H9 (cell line): Measurements from ENCODE around the gene TMCO4. TPM values are rescaled to one million over a fixed set of nuclear protein-coding genes. Genes with fewer than 3 reads are reported as not detected.

Experiments
- DNase-seq: peaks from one replicate; pipeline ENCODE4 v3.0.0-alpha.2; 2017
- H2AFZ ChIP-seq: one replicate; pipeline ENCODE4 v1.6.1; 2013; ENCODE audit warnings: mild to moderate bottlenecking, low read length, control low read depth, moderate library complexity
- H2AK5ac ChIP-seq: 2 replicates; pipeline ENCODE4 v1.6.1; 2013; ENCODE audit warnings: low read length, control low read depth, mixed read lengths; ENCODE audit not compliant: insufficient read length
- H2BK120ac ChIP-seq: one replicate; pipeline ENCODE4 v1.6.1; 2013; ENCODE audit warnings: low read depth, mild to moderate bottlenecking, low read length, control low read depth, inconsistent platforms; ENCODE audit not compliant: poor library complexity, severe bottlenecking
- H2BK12ac ChIP-seq: 2 replicates; pipeline ENCODE4 v1.6.1; 2013; ENCODE audit warnings: low read length, control low read depth, mixed read lengths, low read depth; ENCODE audit not compliant: insufficient read length
- H2BK15ac ChIP-seq: 2 replicates; pipeline ENCODE4 v1.6.1; 2013; ENCODE audit warnings: low read depth, low read length, control low read depth
- H2BK20ac ChIP-seq: one replicate; pipeline ENCODE4 v1.6.1; 2013; ENCODE audit warnings: low read depth, mild to moderate bottlenecking, low read length, control low read depth, inconsistent platforms; ENCODE audit not compliant: poor library complexity, severe bottlenecking
- H2BK5ac ChIP-seq: 2 replicates; pipeline ENCODE4 v1.6.1; 2013; ENCODE audit warnings: low read length, control low read depth, mixed read lengths; ENCODE audit not compliant: insufficient read length
- H3K14ac ChIP-seq: 2 replicates; pipeline ENCODE4 v1.6.1; 2013; ENCODE audit warnings: low read length, control low read depth; ENCODE audit not compliant: insufficient read depth
- H3K18ac ChIP-seq: 2 replicates; pipeline ENCODE4 v1.6.1; 2013; ENCODE audit warnings: low read depth, mild to moderate bottlenecking, mixed read lengths, low read length, control low read depth; ENCODE audit not compliant: insufficient read length
- H3K23ac ChIP-seq: 2 replicates; pipeline ENCODE4 v1.6.1; 2013; ENCODE audit warnings: low read length, control low read depth, mixed read lengths, low read depth; ENCODE audit not compliant: insufficient read length
- H3K23me2 ChIP-seq: 2 replicates; pipeline ENCODE4 v1.6.1; 2013; ENCODE audit warnings: low read depth, mild to moderate bottlenecking, mixed read lengths, low read length, control low read depth; ENCODE audit not compliant: insufficient read length, poor library complexity, severe bottlenecking
- H3K27ac ChIP-seq: 2 replicates; pipeline ENCODE4 v1.5.1; 2013; ENCODE audit warnings: low read length, control low read depth, mixed read lengths, low read depth; ENCODE audit not compliant: insufficient read length
- H3K27me3 ChIP-seq: 2 replicates; pipeline ENCODE4 v1.6.1; 2013; ENCODE audit warnings: low read length, control low read depth, inconsistent platforms; ENCODE audit not compliant: insufficient read depth
- H3K4ac ChIP-seq: 2 replicates; pipeline ENCODE4 v1.6.1; 2013; ENCODE audit warnings: low read depth, mild to moderate bottlenecking, control low read depth, inconsistent platforms, low read length, moderate library complexity
- H3K4me1 ChIP-seq: 2 replicates; pipeline ENCODE4 v1.6.1; 2013; ENCODE audit warnings: low read length, control low read depth, inconsistent platforms; ENCODE audit not compliant: insufficient read depth
- H3K4me2 ChIP-seq: 2 replicates; pipeline ENCODE4 v1.6.1; 2013; ENCODE audit warnings: low read length, control low read depth, mixed read lengths; ENCODE audit not compliant: insufficient read length, insufficient read depth
- H3K56ac ChIP-seq: 2 replicates; pipeline ENCODE4 v1.6.1; 2013; ENCODE audit warnings: low read depth, mild to moderate bottlenecking, mixed read lengths, low read length, control low read depth; ENCODE audit not compliant: insufficient read length
- H3K79me1 ChIP-seq: 2 replicates; pipeline ENCODE4 v1.6.1; 2013; ENCODE audit warnings: low read depth, mild to moderate bottlenecking, moderate library complexity, low read length, control low read depth, inconsistent platforms; ENCODE audit not compliant: insufficient read depth, poor library complexity, severe bottlenecking
- H3K79me2 ChIP-seq: 2 replicates; pipeline ENCODE4 v1.6.1; 2013; ENCODE audit warnings: low read length, control low read depth, inconsistent platforms; ENCODE audit not compliant: insufficient read depth
- H3K9ac ChIP-seq: 2 replicates; pipeline ENCODE4 v1.6.1; 2013; ENCODE audit warnings: low read length, control low read depth, mixed read lengths; ENCODE audit not compliant: insufficient read length; ENCODE audit errors: extremely low read depth
- H3K9me3 ChIP-seq: one replicate; pipeline ENCODE4 v1.6.1; 2013; ENCODE audit warnings: low read depth, low read length, inconsistent platforms; ENCODE audit not compliant: control insufficient read depth
- H3T11ph ChIP-seq: one replicate; pipeline ENCODE4 v1.6.1; 2013; ENCODE audit warnings: mild to moderate bottlenecking, low read length, control low read depth, inconsistent platforms
- H4K20me1 ChIP-seq: one replicate; pipeline ENCODE4 v1.6.1; 2013; ENCODE audit not compliant: control insufficient read depth, insufficient read length, insufficient read depth
- H4K5ac ChIP-seq: 2 replicates; pipeline ENCODE4 v1.6.1; 2013; ENCODE audit warnings: low read depth, mild to moderate bottlenecking, mixed read lengths, low read length, control low read depth; ENCODE audit not compliant: insufficient read length
- H4K8ac ChIP-seq: replicated peaks from 2 replicates; pipeline ENCODE4 v1.6.1; 2013; ENCODE audit warnings: low read length, control low read depth, mixed read lengths, low read depth; ENCODE audit not compliant: insufficient read length
- H4K91ac ChIP-seq: 2 replicates; pipeline ENCODE4 v1.6.1; 2013; ENCODE audit warnings: low read depth, mild to moderate bottlenecking, moderate library complexity, mixed read lengths, low read length, control low read depth; ENCODE audit not compliant: insufficient read length
- H3K27ac Mint-ChIP-seq, 3 experiments: 2 replicates in 2 of 3; 3 replicates in 1 of 3; pipeline ENCODE4 v1.8.0; 2020 to 2021; ENCODE audit warnings: mixed read lengths in 3 of 3, mild to moderate bottlenecking in 1 of 3, moderate library complexity in 1 of 3
- H3K27me3 Mint-ChIP-seq: 2 replicates; pipeline ENCODE4 v1.8.0; 2021; ENCODE audit warnings: low read depth, mild to moderate bottlenecking, moderate library complexity, mixed read lengths
- H3K36me3 Mint-ChIP-seq, 3 experiments: 2 replicates in 2 of 3; 3 replicates in 1 of 3; pipeline ENCODE4 v1.8.0; 2020 to 2021; ENCODE audit warnings: low read depth in 3 of 3, mixed read lengths in 3 of 3; ENCODE audit not compliant: insufficient read depth in 1 of 3
- H3K4me1 Mint-ChIP-seq, 2 experiments: 2 replicates each; pipeline ENCODE4 v1.8.0; 2020; ENCODE audit warnings: mixed read lengths in 2 of 2
- H3K4me3 Mint-ChIP-seq, 2 experiments: 2 replicates in 1 of 2; 3 replicates in 1 of 2; pipeline ENCODE4 v1.8.0; 2020 to 2021; ENCODE audit warnings: mild to moderate bottlenecking in 2 of 2, mixed read lengths in 2 of 2, moderate library complexity in 1 of 2
- H3K9me3 Mint-ChIP-seq, 2 experiments: 2 replicates in 1 of 2; 3 replicates in 1 of 2; pipeline ENCODE4 v1.8.0; 2020; ENCODE audit warnings: mild to moderate bottlenecking in 2 of 2, mixed read lengths in 2 of 2, moderate library complexity in 1 of 2
- WGBS: extraction: QIAGEN DNeasy Blood & Tissue Kit; methylation state at CpG from one replicate; pipeline ENCODE4 v1.1.7; 2013; ENCODE audit warnings: missing lambda C conversion rate, low lambda C conversion rate, mixed read lengths; ENCODE audit not compliant: insufficient read length; ENCODE audit errors: extremely low coverage; 5-methylcytosine and 5-hydroxymethylcytosine counted together
- total RNA-seq: library from RNA; stranded (reverse); gene quantifications from 2 replicates; pipeline ENCODE4 v1.2.1, GENCODE V29; 2021
- TF ChIP-seq, protein P1 (sequence below): fragments of 200-600 bp; sonication (generic); conservative IDR thresholded peaks from 3 replicates; pipeline ENCODE4 v1.8.0; 2021; ENCODE audit warnings: antibody characterized with exemption, mild to moderate bottlenecking

TMCO4 gene
- total RNA-seq, 1 experiment from 2014 or later = 4.0 TPM

DNA sequence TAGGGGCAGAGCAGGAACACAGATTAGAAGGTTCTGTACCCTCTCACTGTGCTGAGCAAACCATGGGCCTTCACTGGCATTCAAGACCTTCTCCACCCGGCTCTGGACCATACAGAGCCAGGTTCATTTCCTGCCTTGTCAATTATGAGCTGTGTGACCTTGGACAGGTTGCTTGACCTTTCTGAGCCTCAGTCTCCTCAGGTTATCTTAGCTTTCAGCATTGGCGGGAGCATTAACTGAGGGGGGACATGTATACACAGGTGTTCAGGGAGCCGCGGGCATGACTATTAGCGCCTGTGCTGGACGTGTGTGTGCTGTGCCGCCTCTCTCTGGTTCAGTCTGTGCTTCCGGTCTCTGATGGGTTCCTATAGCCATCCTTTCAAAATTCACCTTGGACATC, 102.9 kb downstream of the TMCO4 start:
- TF ChIP-seq, protein P1, sequence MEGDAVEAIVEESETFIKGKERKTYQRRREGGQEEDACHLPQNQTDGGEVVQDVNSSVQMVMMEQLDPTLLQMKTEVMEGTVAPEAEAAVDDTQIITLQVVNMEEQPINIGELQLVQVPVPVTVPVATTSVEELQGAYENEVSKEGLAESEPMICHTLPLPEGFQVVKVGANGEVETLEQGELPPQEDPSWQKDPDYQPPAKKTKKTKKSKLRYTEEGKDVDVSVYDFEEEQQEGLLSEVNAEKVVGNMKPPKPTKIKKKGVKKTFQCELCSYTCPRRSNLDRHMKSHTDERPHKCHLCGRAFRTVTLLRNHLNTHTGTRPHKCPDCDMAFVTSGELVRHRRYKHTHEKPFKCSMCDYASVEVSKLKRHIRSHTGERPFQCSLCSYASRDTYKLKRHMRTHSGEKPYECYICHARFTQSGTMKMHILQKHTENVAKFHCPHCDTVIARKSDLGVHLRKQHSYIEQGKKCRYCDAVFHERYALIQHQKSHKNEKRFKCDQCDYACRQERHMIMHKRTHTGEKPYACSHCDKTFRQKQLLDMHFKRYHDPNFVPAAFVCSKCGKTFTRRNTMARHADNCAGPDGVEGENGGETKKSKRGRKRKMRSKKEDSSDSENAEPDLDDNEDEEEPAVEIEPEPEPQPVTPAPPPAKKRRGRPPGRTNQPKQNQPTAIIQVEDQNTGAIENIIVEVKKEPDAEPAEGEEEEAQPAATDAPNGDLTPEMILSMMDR = no peak
- Mint-ChIP-seq H3K27ac (no peak overlapping the region), H3K9me3 (no peaks in the 10 kb centered on the region), H3K36me3 (no peaks in the 10 kb centered on the region; a peak in 1 of 7 replicates), H3K4me1 (peaks cover 8 to 12% of the 10 kb centered on the region in 2 experiments), H3K27me3 (peaks cover 3% of the 10 kb centered on the region), H3K4me3 (no peak overlapping the region)
- no peaks in the 10 kb centered on the region for H3K23me2 ChIP-seq
- no peak overlapping the region for H3K4ac ChIP-seq
- WGBS = no CpG with 5 or more reads among the region's 8 CpGs
- no peak overlapping the region for H2BK120ac ChIP-seq
- no peak overlapping the region for H3K27ac ChIP-seq
- no peak overlapping the region for H2AFZ ChIP-seq
- H4K91ac ChIP-seq = no peak overlapping the region
- no peak overlapping the region for H3K23ac ChIP-seq
- no peak overlapping the region for H4K8ac ChIP-seq
- H3K79me1 ChIP-seq = no peaks in the 10 kb centered on the region
- H3K4me2 ChIP-seq = no peak overlapping the region
- H3K56ac ChIP-seq = no peak overlapping the region
- H3K18ac ChIP-seq = no peak overlapping the region
- H3K9ac ChIP-seq = no peak overlapping the region
- no peak overlapping the region for H3T11ph ChIP-seq
- H3K4me1 ChIP-seq = no peaks in the 10 kb centered on the region
- no peak overlapping the region for H2BK15ac ChIP-seq
- no peak overlapping the region for H2AK5ac ChIP-seq
- no peak overlapping the region for H3K14ac ChIP-seq
- no peak overlapping the region for H2BK5ac ChIP-seq
- H3K79me2 ChIP-seq = no peaks in the 10 kb centered on the region
- no peaks in the 10 kb centered on the region for H3K27me3 ChIP-seq
- no peaks in the 10 kb centered on the region for H3K9me3 ChIP-seq
- H4K5ac ChIP-seq = no peak overlapping the region
- DNase-seq = no peak
- no peak overlapping the region for H2BK12ac ChIP-seq
- H4K20me1 ChIP-seq = no peaks in the 10 kb centered on the region
- no peak overlapping the region for H2BK20ac ChIP-seq
